Activated naive CD4-positive, alpha-beta T cell treated with anti-CD3 and anti-CD28 coated beads, Interleukin-2, amount 10 ng/mL, durations not matched to agents 5 hours and 36 hours (primary cell): Measurements from ENCODE around the gene PLEKHA7. TPM values are rescaled to one million over a fixed set of nuclear protein-coding genes. Genes with fewer than 3 reads are reported as not detected.

Experiments used
- total RNA-seq, 2 experiments: library from RNA; stranded (reverse); gene quantifications; one replicate each; pipeline ENCODE4 v1.2.3, GENCODE V29; 2021

PLEKHA7 gene
- 1 to 10 TPM; 4.1 to 4.9 TPM for total RNA-seq

GRCh38 chr11:17014321-17014832, at the start of gene PLEKHA7:
Gene PLEKHA7 (minus strand): TSS chr11:17014414. CDS start chr11:17014401, 13 bp downstream.

GRCh38 chr11:16738193-16738946, 275.8 kb downstream of the PLEKHA7 start, which contains the start of gene C11orf58:
Gene C11orf58 (plus strand): TSS chr11:16738647. CDS start chr11:16738779, 132 bp downstream.

Other genes starting within 250 kb of the PLEKHA7 start
- gene RPS13, start 63.3 kb upstream of the PLEKHA7 start, total RNA-seq = 1,000 to 10,000 TPM; 1,602 to 1,613 TPM
- gene PIK3C2A, start 193.6 kb upstream of the PLEKHA7 start, total RNA-seq = 10 to 100 TPM; 23.1 to 24.6 TPM